Omental fat pad (tissue), 4 donors: ENCODE measurements around the gene MPRIP. TPM values are rescaled to one million over a fixed set of nuclear protein-coding genes. Genes with fewer than 3 reads are reported as not detected.
"Not testable (repeated sequence)": the region's sequence is repeated elsewhere in the genome, so short reads cannot be mapped to it uniquely, and the experiment has no call there.

ENCODE experiments used
- ATAC-seq: fragments of 150-250 bp; one replicate; pipeline ENCODE4 v1.9.1; 2016; ENCODE audit warnings: mild to moderate bottlenecking, moderate library complexity; ENCODE audit not compliant: low FRiP score
- DNase-seq: peaks from one replicate; pipeline ENCODE4 v3.0.0-alpha.2; 2019; ENCODE audit warnings: low spot score
- total RNA-seq, 4 donors: library from RNA; depleted of rRNA; stranded (reverse); fragments of >200 nt; gene quantifications; one replicate each; pipeline ENCODE4 v1.1.0, GENCODE V29; 2016
- TF ChIP-seq, protein P1 (sequence below), 3 donors: fragments of 450-650 bp; IDR thresholded peaks; one replicate each; pipeline ENCODE4 v1.5.1; 2016 to 2017; ENCODE audit warnings: antibody characterized with exemption in 3 of 3, mild to moderate bottlenecking in 3 of 3, moderate library complexity in 2 of 3

Gene MPRIP
- total RNA-seq, 4 donors from 2014 or later, result 68.6 to 196 (median 125) TPM

DNA sequence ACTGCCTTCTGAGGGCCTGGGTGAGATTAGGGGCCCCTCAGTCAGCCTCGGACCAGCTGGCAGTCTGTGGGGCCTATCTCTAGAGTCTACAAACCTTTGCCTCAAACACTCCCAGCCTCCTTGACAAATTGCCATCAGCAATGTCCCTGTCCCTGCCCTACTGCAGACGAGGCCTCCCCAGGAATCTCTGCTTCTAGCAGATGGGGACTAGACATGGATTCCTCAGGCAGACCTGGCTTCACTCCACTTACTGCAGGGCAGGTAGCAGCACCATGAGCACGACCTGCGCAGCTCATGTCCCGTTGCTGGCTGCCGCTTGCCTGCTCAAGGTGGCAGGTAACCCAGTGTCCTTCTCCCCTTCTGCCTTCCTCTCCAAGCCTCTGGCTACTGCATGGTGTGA is 114.8 kb downstream of the MPRIP start:
- ATAC-seq (no peak), DNase-seq (no peak)
- TF ChIP-seq, protein P1, sequence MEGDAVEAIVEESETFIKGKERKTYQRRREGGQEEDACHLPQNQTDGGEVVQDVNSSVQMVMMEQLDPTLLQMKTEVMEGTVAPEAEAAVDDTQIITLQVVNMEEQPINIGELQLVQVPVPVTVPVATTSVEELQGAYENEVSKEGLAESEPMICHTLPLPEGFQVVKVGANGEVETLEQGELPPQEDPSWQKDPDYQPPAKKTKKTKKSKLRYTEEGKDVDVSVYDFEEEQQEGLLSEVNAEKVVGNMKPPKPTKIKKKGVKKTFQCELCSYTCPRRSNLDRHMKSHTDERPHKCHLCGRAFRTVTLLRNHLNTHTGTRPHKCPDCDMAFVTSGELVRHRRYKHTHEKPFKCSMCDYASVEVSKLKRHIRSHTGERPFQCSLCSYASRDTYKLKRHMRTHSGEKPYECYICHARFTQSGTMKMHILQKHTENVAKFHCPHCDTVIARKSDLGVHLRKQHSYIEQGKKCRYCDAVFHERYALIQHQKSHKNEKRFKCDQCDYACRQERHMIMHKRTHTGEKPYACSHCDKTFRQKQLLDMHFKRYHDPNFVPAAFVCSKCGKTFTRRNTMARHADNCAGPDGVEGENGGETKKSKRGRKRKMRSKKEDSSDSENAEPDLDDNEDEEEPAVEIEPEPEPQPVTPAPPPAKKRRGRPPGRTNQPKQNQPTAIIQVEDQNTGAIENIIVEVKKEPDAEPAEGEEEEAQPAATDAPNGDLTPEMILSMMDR (IDR thresholded peaks at IDR 0.05), result no peak

DNA sequence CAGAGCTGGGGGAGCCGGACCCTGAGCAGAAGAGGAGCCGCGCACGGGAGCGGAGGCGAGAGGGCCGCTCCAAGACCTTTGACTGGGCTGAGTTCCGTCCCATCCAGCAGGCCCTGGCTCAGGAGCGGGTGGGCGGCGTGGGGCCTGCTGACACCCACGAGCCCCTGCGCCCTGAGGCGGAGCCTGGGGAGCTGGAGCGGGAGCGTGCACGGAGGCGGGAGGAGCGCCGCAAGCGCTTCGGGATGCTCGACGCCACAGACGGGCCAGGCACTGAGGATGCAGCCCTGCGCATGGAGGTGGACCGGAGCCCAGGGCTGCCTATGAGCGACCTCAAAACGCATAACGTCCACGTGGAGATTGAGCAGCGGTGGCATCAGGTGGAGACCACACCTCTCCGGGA is 116.2 kb downstream of the MPRIP start:
- ATAC-seq, DNase-seq: not testable (repeated sequence)

DNA sequence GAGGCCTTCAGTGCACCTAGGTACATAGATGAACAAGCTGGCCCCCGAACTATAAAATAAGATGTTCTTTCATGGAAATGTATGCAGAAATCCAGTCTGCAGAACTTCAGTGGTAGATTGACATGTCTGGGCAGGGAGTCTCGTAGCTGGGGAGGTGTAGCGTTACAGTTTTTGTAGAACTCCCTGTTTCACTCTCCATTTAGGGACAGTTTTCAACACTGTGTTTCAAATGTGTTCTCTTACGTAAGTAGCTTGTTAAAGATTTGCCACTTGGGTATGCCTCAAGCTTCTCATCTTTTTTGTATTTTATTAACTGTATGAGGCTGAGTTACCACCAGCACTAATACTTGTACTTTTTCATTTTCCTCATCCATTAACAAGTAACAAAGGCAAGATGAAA is 117.3 kb downstream of the MPRIP start:
- TF ChIP-seq, protein P1 (IDR thresholded peaks at IDR 0.05), result no peak
- no peak for DNase-seq
- no peak for ATAC-seq

DNA sequence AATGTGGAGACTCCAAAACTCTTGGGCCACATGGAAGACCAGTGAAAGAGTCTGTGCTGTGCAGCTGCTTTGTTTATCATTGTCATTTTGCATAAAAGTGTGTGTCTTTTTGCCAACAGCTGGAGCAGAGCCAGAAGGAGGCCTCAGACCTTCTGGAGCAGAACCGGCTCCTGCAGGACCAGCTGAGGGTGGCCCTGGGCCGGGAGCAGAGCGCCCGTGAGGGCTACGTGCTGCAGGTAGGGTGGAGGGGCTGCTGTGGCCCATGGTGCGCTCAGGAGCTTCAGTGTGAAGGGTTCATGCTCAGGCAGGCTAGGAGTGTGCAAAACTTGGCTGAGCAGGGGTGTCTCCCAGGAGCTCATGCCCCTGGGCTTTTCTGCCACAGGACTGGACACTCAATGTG is 118.9 kb downstream of the MPRIP start:
- TF ChIP-seq, protein P1 (IDR thresholded peaks at IDR 0.05), result no peak
- ATAC-seq (no peak), DNase-seq (no peak)

DNA sequence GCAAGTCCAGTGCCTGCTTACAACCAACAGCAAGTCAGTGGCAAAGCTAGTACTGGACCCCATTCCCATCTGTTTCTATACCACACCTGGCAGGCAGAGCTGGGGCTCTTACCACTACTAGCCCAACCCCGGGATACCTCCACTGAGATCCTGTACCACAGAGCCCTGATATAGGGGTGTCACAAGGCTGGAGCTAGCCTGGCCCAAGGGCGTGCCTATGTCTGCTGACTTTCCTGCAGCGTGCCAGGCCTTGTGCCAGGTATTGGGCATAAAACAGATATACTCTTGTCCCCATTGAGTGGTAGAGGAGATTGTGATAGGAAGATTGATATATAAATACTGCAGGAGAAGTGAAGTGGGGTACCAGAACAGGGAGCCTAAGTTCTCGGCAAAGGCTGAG is 119.5 kb downstream of the MPRIP start:
- DNase-seq (no peak), ATAC-seq (no peak)
- TF ChIP-seq, protein P1 (IDR thresholded peaks at IDR 0.05), result no peak

DNA sequence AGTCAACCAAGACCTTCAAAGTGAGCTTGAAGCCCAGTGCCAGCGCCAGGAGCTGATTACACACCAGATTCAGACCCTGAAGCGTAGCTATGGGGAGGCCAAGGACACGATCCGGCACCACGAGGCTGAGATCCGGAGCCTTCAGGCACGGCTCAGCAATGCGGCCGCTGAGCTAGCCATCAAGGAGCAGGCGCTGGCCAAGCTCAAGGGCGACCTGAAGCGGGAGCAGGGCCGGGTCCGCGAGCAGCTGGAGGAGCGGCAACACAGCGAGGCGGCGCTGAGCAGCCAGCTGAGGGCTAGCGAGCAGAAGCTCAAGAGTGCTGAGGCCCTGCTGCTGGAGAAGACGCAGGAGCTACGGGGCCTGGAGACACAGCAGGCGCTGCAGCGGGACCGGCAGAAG is 121.9 kb downstream of the MPRIP start:
- DNase-seq (no peak), ATAC-seq (no peak)
- TF ChIP-seq, protein P1 (IDR thresholded peaks at IDR 0.05), result no peak

DNA sequence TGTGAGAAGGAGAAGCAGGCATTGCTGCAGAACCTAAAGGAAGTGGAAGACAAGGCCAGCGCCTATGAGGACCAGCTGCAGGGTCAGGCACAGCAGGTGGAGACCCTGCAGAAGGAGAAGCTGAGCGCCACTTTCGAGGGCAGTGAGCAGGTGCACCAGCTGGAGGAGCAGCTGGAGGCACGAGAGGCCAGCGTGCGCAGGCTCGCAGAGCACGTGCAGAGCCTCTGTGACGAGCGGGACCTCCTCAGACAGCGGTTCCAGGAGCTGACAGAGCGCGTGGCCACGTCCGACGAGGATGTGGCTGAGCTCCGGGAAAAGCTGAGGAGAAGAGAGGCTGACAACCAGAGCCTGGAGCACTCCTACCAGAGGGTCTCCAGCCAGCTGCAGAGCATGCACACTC is 122.4 kb downstream of the MPRIP start:
- DNase-seq (no peak), ATAC-seq (no peak)

More for the DNA sequence above, 122.4 kb downstream of the MPRIP start:
- TF ChIP-seq, protein P1 (IDR thresholded peaks at IDR 0.05), result no peak
